GM23338 (cell line): Measurements from ENCODE around the gene HNF4A.

ENCODE experiments used
- CREB1 ChIP-seq: fragments of 250-450 bp; sonication (Bioruptor Pico); IDR thresholded peaks from 2 replicates; pipeline ENCODE4 v1.5.0; 2020; ENCODE audit warnings: low read depth, mild to moderate bottlenecking, moderate library complexity
- CTCF ChIP-seq, 2 experiments: fragments of 200-600 bp in 1 of 2; sonication (generic) in 1 of 2; conservative IDR thresholded peaks; 2 replicates each; pipeline versions ENCODE4 v1.5.1 to v1.6.1; 2016 to 2017; ENCODE audit warnings: antibody characterized with exemption in 2 of 2, low read depth in 2 of 2, mild to moderate bottlenecking in 2 of 2, moderate library complexity in 1 of 2
- EZH2 ChIP-seq: fragments of 200-600 bp; sonication (generic); IDR thresholded peaks from one replicate; pipeline ENCODE4 v1.8.0; 2017; ENCODE audit warnings: antibody characterized with exemption, mild to moderate bottlenecking, low read depth; ENCODE audit not compliant: unreplicated experiment
- EZH2phosphoT487 ChIP-seq: fragments of 200-600 bp; sonication (generic); IDR thresholded peaks from one replicate; pipeline ENCODE4 v1.8.1; 2018; ENCODE audit warnings: antibody characterized with exemption; ENCODE audit not compliant: unreplicated experiment
- JUNB ChIP-seq: IDR thresholded peaks from one replicate; pipeline ENCODE4 v1.6.1; 2016; ENCODE audit warnings: antibody characterized with exemption; ENCODE audit not compliant: unreplicated experiment
- NANOG ChIP-seq: IDR thresholded peaks from 2 replicates; pipeline ENCODE4 v1.6.1; 2016; ENCODE audit warnings: antibody characterized with exemption, borderline replicate concordance
- POLR2AphosphoS5 ChIP-seq: IDR thresholded peaks from 2 replicates; pipeline ENCODE4 v1.6.1; 2016; ENCODE audit warnings: antibody characterized with exemption, low read depth
- ZNF114 ChIP-seq: fragments of 250-450 bp; sonication (Bioruptor Pico); IDR thresholded peaks from 2 replicates; pipeline ENCODE4 v1.5.0; 2020; ENCODE audit warnings: mild to moderate bottlenecking, moderate library complexity
- ZNF331 ChIP-seq: fragments of 250-450 bp; sonication (Bioruptor Pico); IDR thresholded peaks from 2 replicates; pipeline ENCODE4 v1.5.0; 2020; ENCODE audit warnings: low read depth, mild to moderate bottlenecking, moderate library complexity
- TF ChIP-seq, protein P1 (sequence below): IDR thresholded peaks from one replicate; pipeline ENCODE4 v1.6.1; 2018; ENCODE audit warnings: antibody characterized with exemption; ENCODE audit not compliant: unreplicated experiment

GRCh38 chr20:44450281-44450889, 94.9 kb downstream of the HNF4A start:
- no peak for TF ChIP-seq EZH2phosphoT487
- TF ChIP-seq CTCF (conservative IDR thresholded peaks at IDR 0.05; ENCODE audit: low read depth in 2 of 2): no peak
- no peak for TF ChIP-seq POLR2AphosphoS5
- TF ChIP-seq, protein P1, sequence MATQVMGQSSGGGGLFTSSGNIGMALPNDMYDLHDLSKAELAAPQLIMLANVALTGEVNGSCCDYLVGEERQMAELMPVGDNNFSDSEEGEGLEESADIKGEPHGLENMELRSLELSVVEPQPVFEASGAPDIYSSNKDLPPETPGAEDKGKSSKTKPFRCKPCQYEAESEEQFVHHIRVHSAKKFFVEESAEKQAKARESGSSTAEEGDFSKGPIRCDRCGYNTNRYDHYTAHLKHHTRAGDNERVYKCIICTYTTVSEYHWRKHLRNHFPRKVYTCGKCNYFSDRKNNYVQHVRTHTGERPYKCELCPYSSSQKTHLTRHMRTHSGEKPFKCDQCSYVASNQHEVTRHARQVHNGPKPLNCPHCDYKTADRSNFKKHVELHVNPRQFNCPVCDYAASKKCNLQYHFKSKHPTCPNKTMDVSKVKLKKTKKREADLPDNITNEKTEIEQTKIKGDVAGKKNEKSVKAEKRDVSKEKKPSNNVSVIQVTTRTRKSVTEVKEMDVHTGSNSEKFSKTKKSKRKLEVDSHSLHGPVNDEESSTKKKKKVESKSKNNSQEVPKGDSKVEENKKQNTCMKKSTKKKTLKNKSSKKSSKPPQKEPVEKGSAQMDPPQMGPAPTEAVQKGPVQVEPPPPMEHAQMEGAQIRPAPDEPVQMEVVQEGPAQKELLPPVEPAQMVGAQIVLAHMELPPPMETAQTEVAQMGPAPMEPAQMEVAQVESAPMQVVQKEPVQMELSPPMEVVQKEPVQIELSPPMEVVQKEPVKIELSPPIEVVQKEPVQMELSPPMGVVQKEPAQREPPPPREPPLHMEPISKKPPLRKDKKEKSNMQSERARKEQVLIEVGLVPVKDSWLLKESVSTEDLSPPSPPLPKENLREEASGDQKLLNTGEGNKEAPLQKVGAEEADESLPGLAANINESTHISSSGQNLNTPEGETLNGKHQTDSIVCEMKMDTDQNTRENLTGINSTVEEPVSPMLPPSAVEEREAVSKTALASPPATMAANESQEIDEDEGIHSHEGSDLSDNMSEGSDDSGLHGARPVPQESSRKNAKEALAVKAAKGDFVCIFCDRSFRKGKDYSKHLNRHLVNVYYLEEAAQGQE: no peak
- TF ChIP-seq CREB1 (CRISPR knock-in tag): no peak
- TF ChIP-seq JUNB: no peak
- no peak for TF ChIP-seq EZH2
- TF ChIP-seq ZNF114 (CRISPR knock-in tag): no peak
- TF ChIP-seq NANOG: no peak
- TF ChIP-seq ZNF331 (CRISPR knock-in tag): no peak
